D721Med (cell line): ENCODE measurements around the gene RAB3GAP2.
"Not testable (repeated sequence)": the region's sequence is repeated elsewhere in the genome, so short reads cannot be mapped to it uniquely, and the experiment has no call there.

Experiments used
- DNase-seq: peaks from one replicate; pipeline ENCODE4 v3.0.0; 2011; ENCODE audit warnings: low spot score; ENCODE audit not compliant: insufficient read length
- FAIRE-seq: peaks from 2 replicates; lab custom pipeline; 2011; peaks lifted over from hg19 to GRCh38; lab: Jason Lieb, UNC
- TF ChIP-seq, protein P1 (sequence below): IDR thresholded peaks from 2 replicates; pipeline ENCODE4 v1.5.1; 2012; ENCODE audit warnings: mild to moderate bottlenecking, control low read depth; ENCODE audit not compliant: insufficient read depth; ENCODE audit errors: missing control alignments

Gene RAB3GAP2

GRCh38 chr1:220274251-220274855 lies 2.1 kb upstream of the RAB3GAP2 start:
- no peak for DNase-seq
- TF ChIP-seq, protein P1, sequence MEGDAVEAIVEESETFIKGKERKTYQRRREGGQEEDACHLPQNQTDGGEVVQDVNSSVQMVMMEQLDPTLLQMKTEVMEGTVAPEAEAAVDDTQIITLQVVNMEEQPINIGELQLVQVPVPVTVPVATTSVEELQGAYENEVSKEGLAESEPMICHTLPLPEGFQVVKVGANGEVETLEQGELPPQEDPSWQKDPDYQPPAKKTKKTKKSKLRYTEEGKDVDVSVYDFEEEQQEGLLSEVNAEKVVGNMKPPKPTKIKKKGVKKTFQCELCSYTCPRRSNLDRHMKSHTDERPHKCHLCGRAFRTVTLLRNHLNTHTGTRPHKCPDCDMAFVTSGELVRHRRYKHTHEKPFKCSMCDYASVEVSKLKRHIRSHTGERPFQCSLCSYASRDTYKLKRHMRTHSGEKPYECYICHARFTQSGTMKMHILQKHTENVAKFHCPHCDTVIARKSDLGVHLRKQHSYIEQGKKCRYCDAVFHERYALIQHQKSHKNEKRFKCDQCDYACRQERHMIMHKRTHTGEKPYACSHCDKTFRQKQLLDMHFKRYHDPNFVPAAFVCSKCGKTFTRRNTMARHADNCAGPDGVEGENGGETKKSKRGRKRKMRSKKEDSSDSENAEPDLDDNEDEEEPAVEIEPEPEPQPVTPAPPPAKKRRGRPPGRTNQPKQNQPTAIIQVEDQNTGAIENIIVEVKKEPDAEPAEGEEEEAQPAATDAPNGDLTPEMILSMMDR = no peak
- no peak for FAIRE-seq

DNA sequence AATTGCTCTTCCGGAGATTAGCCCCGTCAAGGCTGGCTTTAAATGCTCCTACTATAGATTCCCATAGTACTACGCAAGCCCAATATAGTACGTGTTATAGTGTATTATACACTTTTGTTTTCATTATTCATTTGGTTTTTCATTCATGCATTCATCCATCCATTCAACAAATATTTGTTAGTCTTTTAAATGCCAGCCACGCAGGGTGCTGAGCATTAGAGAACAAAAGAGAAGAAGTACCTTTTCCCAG lies 513 bp upstream of the RAB3GAP2 start:
- TF ChIP-seq, protein P1 = no peak
- DNase-seq (no peak), FAIRE-seq (peak; percentile 88)

GRCh38 chr1:220271706-220272046 lies 577 bp downstream of the RAB3GAP2 start:
- DNase-seq = no peak
- TF ChIP-seq, protein P1 = no peak
- no peak for FAIRE-seq

- no peak for FAIRE-seq
Measured at GRCh38 chr1:220269036-220269435, 3.2 kb downstream of the RAB3GAP2 start.

DNA sequence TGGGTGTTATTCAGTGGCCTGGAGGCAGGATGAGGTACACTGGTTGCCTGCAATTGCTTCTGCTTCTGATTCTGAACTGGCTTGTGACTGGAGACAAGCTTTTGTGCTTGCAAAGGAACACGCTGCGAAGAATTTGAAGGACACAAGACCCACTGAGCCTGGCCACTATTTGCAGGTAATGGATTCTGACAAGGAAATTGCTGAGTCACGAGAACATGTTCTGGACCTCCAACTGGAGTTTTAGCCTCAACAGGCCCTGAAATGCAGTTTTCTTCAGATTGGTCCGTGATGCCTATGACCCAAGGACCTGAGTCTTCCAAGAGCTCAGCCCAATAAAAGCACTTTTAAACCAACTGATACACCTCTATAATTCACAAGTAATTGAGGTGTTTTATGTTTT lies 4.6 kb downstream of the RAB3GAP2 start:
- FAIRE-seq (no peak), DNase-seq (no peak)
- TF ChIP-seq, protein P1 = no peak

More at GRCh38 chr1:220269036-220269435, 3.2 kb downstream of the RAB3GAP2 start:
- DNase-seq = no peak
- TF ChIP-seq, protein P1 = no peak

DNA sequence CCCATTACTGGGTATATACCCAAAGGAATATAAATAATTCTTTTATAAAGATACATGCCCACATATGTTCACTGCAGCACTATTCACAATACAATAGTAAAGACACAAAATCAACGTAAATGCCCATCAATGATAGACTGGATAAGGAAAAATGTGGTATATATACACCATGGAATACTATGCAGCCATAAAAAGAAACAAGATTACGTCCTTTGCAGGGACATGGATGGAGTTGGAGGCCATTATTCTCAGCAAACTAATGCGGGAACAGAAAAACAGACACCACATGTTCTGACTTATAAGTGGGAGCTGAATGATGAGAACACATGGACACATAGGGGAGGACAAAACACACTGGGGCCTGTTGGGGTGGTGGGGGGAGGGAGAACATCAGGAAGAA lies 12.0 kb downstream of the RAB3GAP2 start:
- DNase-seq, FAIRE-seq: not testable (repeated sequence)

DNA sequence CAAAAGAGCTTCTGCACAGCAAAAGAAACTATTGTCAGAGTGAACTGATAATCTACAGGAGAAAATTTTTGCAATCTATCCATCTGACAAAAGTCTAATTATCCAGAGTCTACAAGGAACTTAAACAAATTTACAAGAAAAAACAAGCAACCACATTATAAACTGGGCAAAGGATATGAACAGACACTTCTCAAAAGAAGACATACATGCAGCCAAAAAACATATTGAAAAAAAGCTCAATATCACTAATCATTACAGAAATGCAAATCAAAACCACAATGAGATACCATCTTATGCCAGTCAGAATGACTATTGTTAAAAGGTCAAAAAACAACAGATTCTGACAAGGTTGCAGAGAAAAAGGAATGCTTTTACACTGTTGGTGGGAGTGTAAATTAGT lies 12.5 kb downstream of the RAB3GAP2 start:
- FAIRE-seq, DNase-seq: not testable (repeated sequence)

- not testable (repeated sequence) for DNase-seq, FAIRE-seq
Measured at GRCh38 chr1:220256194-220256593, 16.1 kb downstream of the RAB3GAP2 start.

- FAIRE-seq (no peak), DNase-seq (no peak)
- TF ChIP-seq, protein P1 = no peak
Measured at GRCh38 chr1:220255204-220255603, 17.0 kb downstream of the RAB3GAP2 start.

GRCh38 chr1:220253290-220253689 lies 19.0 kb downstream of the RAB3GAP2 start:
- DNase-seq, FAIRE-seq: not testable (repeated sequence)
